HUES6 (cell line): ENCODE results near the gene C2orf68.
"Not testable (repeated sequence)": the region's sequence is repeated elsewhere in the genome, so short reads cannot be mapped to it uniquely, and the experiment has no call there.

Experiments
- H3K27ac ChIP-seq: 2 replicates; pipeline ENCODE4 v1.7.0; 2013; ENCODE audit warnings: low read depth, mild to moderate bottlenecking, low read length, inconsistent platforms
- H3K27me3 ChIP-seq: 2 replicates; pipeline ENCODE4 v1.6.1; 2013; ENCODE audit warnings: low read length; ENCODE audit not compliant: control insufficient read depth, insufficient read depth
- H3K36me3 ChIP-seq: 2 replicates; pipeline ENCODE4 v1.6.1; 2013; ENCODE audit warnings: low read length; ENCODE audit not compliant: control insufficient read depth, insufficient read depth
- H3K4me1 ChIP-seq: 2 replicates; pipeline ENCODE4 v1.6.1; 2013; ENCODE audit warnings: low read length; ENCODE audit not compliant: control insufficient read depth, insufficient read depth
- H3K4me3 ChIP-seq: 2 replicates; pipeline ENCODE4 v1.5.1; 2013; ENCODE audit warnings: low read depth, low read length
- H3K9ac ChIP-seq: one replicate; pipeline ENCODE4 v1.6.1; 2013; ENCODE audit warnings: mild to moderate bottlenecking, low read length
- H3K9me3 ChIP-seq: 2 replicates; pipeline ENCODE4 v1.6.1; 2013; ENCODE audit warnings: low read depth, low read length; ENCODE audit not compliant: control insufficient read depth, insufficient read depth

The C2orf68 gene

GRCh38 chr2:85611705-85612587 lies at the start of gene C2orf68:
Gene C2orf68 (minus strand): TSS chr2:85612066. CDS start chr2:85611984, 82 bp downstream.
- Histone ChIP-seq H3K36me3 (peaks cover 32% of the 10 kb centered on the region), H3K27me3 (no peaks in the 10 kb centered on the region), H3K4me3 (peak within 1 kb of the TSS; percentile 100), H3K9ac (peak within 1 kb of the TSS; percentile 92), H3K27ac (peak within 1 kb of the TSS; percentile 69), H3K9me3 (no peaks in the 10 kb centered on the region), H3K4me1 (peaks cover 4% of the 10 kb centered on the region)

GRCh38 chr2:85661139-85661858 lies 49.4 kb upstream of the C2orf68 start:
- Histone ChIP-seq H3K36me3 (peaks cover 8% of the 10 kb centered on the region), H3K27ac (no peak overlapping the region), H3K27me3 (no peaks in the 10 kb centered on the region), H3K9ac (no peak overlapping the region), H3K9me3 (no peaks in the 10 kb centered on the region), H3K4me3 (no peak overlapping the region), H3K4me1 (peaks cover 7% of the 10 kb centered on the region; the same call in 1 of the 2 replicates)

- no peaks in the 10 kb centered on the region for H3K27me3 ChIP-seq
- no peak overlapping the region for H3K9ac ChIP-seq
- peaks cover 14% of the 10 kb centered on the region for H3K36me3 ChIP-seq
- H3K4me3 ChIP-seq, result no peak overlapping the region
- H3K9me3 ChIP-seq, result no peaks in the 10 kb centered on the region
- peaks cover 7% of the 10 kb centered on the region; the same call in 1 of the 2 replicates for H3K4me1 ChIP-seq
- H3K27ac ChIP-seq, result no peak overlapping the region
Measured at GRCh38 chr2:85660725-85661124, 48.9 kb upstream of the C2orf68 start.

- H3K27ac ChIP-seq, H3K9me3 ChIP-seq, H3K4me1 ChIP-seq, H3K9ac ChIP-seq, H3K4me3 ChIP-seq, H3K27me3 ChIP-seq: not testable (repeated sequence)
- H3K36me3 ChIP-seq, result peaks cover 14% of the 10 kb centered on the region
Measured at GRCh38 chr2:85660301-85660700, 48.4 kb upstream of the C2orf68 start.

GRCh38 chr2:85659324-85659981 lies 47.6 kb upstream of the C2orf68 start:
- no peak overlapping the region for H3K9ac ChIP-seq
- H3K4me1 ChIP-seq, result peaks cover 7% of the 10 kb centered on the region; the same call in 1 of the 2 replicates
- H3K4me3 ChIP-seq, result no peak overlapping the region
- no peak overlapping the region for H3K27ac ChIP-seq
- no peaks in the 10 kb centered on the region for H3K9me3 ChIP-seq
- peaks cover 14% of the 10 kb centered on the region for H3K36me3 ChIP-seq
- no peaks in the 10 kb centered on the region for H3K27me3 ChIP-seq

- H3K36me3 ChIP-seq, result peaks cover 25% of the 10 kb centered on the region
- not testable (repeated sequence) for H3K27me3 ChIP-seq
Measured at GRCh38 chr2:85657399-85657798, 45.5 kb upstream of the C2orf68 start.

GRCh38 chr2:85656468-85656867 lies 44.6 kb upstream of the C2orf68 start:
- H3K27ac ChIP-seq, result no peak overlapping the region
- H3K4me3 ChIP-seq, result no peak overlapping the region
- H3K4me1 ChIP-seq, result 0 out of 2 replicates have a peak, but pooled peaks cover 2% of the 10 kb centered on the region
- no peaks in the 10 kb centered on the region for H3K9me3 ChIP-seq
- no peak overlapping the region for H3K9ac ChIP-seq
- H3K36me3 ChIP-seq, result peaks cover 32% of the 10 kb centered on the region
- no peaks in the 10 kb centered on the region for H3K27me3 ChIP-seq

More at GRCh38 chr2:85657399-85657798, 45.5 kb upstream of the C2orf68 start:
- H3K9ac ChIP-seq, H3K4me1 ChIP-seq, H3K4me3 ChIP-seq, H3K27ac ChIP-seq, H3K9me3 ChIP-seq: not testable (repeated sequence)

- H3K9ac ChIP-seq, result no peak overlapping the region
- no peaks in the 10 kb centered on the region for H3K9me3 ChIP-seq
- H3K4me3 ChIP-seq, result no peak overlapping the region
- no peaks in the 10 kb centered on the region for H3K27me3 ChIP-seq
- peaks cover 36% of the 10 kb centered on the region for H3K36me3 ChIP-seq
- H3K27ac ChIP-seq, result no peak overlapping the region
- 0 out of 2 replicates have a peak, but pooled peaks cover 2% of the 10 kb centered on the region for H3K4me1 ChIP-seq
Measured at GRCh38 chr2:85655961-85656417, 44.1 kb upstream of the C2orf68 start.

GRCh38 chr2:85653996-85654395 lies 42.1 kb upstream of the C2orf68 start:
- 0 out of 2 replicates have a peak, but pooled peaks cover 2% of the 10 kb centered on the region for H3K4me1 ChIP-seq
- H3K27me3 ChIP-seq, result no peaks in the 10 kb centered on the region
- no peak overlapping the region for H3K27ac ChIP-seq
- no peaks in the 10 kb centered on the region for H3K9me3 ChIP-seq
- H3K9ac ChIP-seq, result no peak overlapping the region
- H3K36me3 ChIP-seq, result peaks cover 49% of the 10 kb centered on the region
- H3K4me3 ChIP-seq, result no peak overlapping the region

- H3K36me3 ChIP-seq, result peaks cover 66% of the 10 kb centered on the region
Measured at GRCh38 chr2:85652056-85652455, 40.2 kb upstream of the C2orf68 start.

More at GRCh38 chr2:85652056-85652455, 40.2 kb upstream of the C2orf68 start:
- Histone ChIP-seq H3K27me3 (no peaks in the 10 kb centered on the region), H3K27ac (no peak overlapping the region), H3K4me1 (0 out of 2 replicates have a peak, but pooled peaks cover 2% of the 10 kb centered on the region), H3K4me3 (no peak overlapping the region), H3K9ac (no peak overlapping the region), H3K9me3 (no peaks in the 10 kb centered on the region)
